Testis (tissue), 3 donors: ENCODE data around the gene KNG1. TPM values are rescaled to one million over a fixed set of nuclear protein-coding genes. Genes with fewer than 3 reads are reported as not detected.
"Not testable (repeated sequence)": the region's sequence is repeated elsewhere in the genome, so short reads cannot be mapped to it uniquely, and the experiment has no call there.

Experiments
- DNase-seq: peaks from one replicate; pipeline ENCODE4 v3.0.0-alpha.2; 2019
- H3K27ac ChIP-seq, 2 donors: fragments of 200-600 bp; sonication (generic); one replicate each; pipeline ENCODE4 v1.5.1; 2019
- H3K27me3 ChIP-seq: fragments of 200-600 bp; sonication (generic); one replicate; pipeline ENCODE4 v1.5.1; 2019
- H3K36me3 ChIP-seq: fragments of 200-600 bp; sonication (generic); one replicate; pipeline ENCODE4 v1.5.1; 2017; ENCODE audit warnings: low read depth; ENCODE audit errors: missing control alignments
- H3K4me1 ChIP-seq: fragments of 200-600 bp; sonication (generic); one replicate; pipeline ENCODE4 v1.5.1; 2019
- H3K4me3 ChIP-seq, 2 donors: fragments of 200-600 bp; sonication (generic); one replicate each; pipeline ENCODE4 v1.5.1; 2017 to 2019
- H3K9me3 ChIP-seq: fragments of 200-600 bp; sonication (generic); one replicate; pipeline ENCODE4 v1.5.1; 2017
- POLR2A ChIP-seq: fragments of 450-650 bp; IDR thresholded peaks from one replicate; pipeline ENCODE4 v1.6.1; 2017; ENCODE audit warnings: antibody characterized with exemption, mild to moderate bottlenecking, moderate library complexity
- WGBS, 2 donors: methylation state at CpG; one replicate each; pipeline ENCODE4 v1.1.5; 2018; 5-methylcytosine and 5-hydroxymethylcytosine counted together
- intact Hi-C: fragments of 100-400 bp; cut with DNase I; formaldehyde crosslinking; loops from one replicate; pipeline ENCODE4 v1.15.1; 2023; ENCODE audit warnings: low total_unique reads
- polyA plus RNA-seq: library from polyadenylated mRNA; stranded (reverse); fragments of 350-450 nt; fragmentation: Illumina TruSeq; extraction: RNeasy Lipid Tissue Mini Kit (QIAGEN cat#74804); gene quantifications from one replicate; pipeline ENCODE4 v1.2.3, GENCODE V29; 2014; ENCODE audit warnings: low read depth, low replicate concordance; ENCODE audit not compliant: insufficient read depth
- total RNA-seq, 2 donors: library from RNA; depleted of rRNA; stranded (reverse); fragments of >200 nt; gene quantifications; one replicate each; pipeline ENCODE4 v1.2.3, GENCODE V29; 2016
- TF ChIP-seq, protein P1 (sequence below), 3 experiments: fragments of 450-650 bp in 2 of 3; fragments of 200-600 bp in 1 of 3; sonication (generic) in 1 of 3; IDR thresholded peaks; one replicate each; pipeline ENCODE4 v1.5.1; 2016 to 2019; ENCODE audit warnings: antibody characterized with exemption in 3 of 3, mild to moderate bottlenecking in 2 of 3, moderate library complexity in 1 of 3

Gene KNG1
- total and polyA plus RNA-seq, 3 donors from 2014 or later = 0.31 to 0.43 (median 0.34) TPM

DNA sequence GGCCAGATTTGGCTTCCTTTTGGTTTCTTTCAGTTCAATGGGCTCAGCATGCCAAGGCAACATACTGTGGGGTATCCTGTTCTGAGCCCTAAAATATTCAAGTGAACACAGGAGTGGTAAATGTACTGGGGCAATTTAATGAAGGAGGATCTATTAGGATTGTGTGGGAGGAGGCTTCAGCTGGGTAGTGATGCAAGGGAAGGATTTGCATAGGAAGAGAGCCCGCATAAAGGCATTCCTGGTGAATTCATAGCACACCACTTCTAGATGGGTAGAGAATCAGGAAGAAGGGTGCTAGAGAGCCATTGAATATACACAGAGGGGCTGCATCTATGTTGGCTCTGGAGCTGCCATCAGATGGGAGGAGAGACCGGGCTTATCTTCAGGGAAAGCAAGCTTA, 20.6 kb upstream of the KNG1 start:
- no peaks in the 10 kb centered on the region for H3K9me3 ChIP-seq
- no peaks in the 10 kb centered on the region for H3K36me3 ChIP-seq
- no peak for DNase-seq
- no peak overlapping the region for H3K4me3 ChIP-seq
- intact Hi-C loops = no loop called here
- WGBS, 2 donors = 87 to 89% methylated on average over 2 of the region's 2 CpGs
- no peaks in the 10 kb centered on the region for H3K4me1 ChIP-seq
- no peak overlapping the region for H3K27ac ChIP-seq
- no peaks in the 10 kb centered on the region for H3K27me3 ChIP-seq
- TF ChIP-seq, protein P1, sequence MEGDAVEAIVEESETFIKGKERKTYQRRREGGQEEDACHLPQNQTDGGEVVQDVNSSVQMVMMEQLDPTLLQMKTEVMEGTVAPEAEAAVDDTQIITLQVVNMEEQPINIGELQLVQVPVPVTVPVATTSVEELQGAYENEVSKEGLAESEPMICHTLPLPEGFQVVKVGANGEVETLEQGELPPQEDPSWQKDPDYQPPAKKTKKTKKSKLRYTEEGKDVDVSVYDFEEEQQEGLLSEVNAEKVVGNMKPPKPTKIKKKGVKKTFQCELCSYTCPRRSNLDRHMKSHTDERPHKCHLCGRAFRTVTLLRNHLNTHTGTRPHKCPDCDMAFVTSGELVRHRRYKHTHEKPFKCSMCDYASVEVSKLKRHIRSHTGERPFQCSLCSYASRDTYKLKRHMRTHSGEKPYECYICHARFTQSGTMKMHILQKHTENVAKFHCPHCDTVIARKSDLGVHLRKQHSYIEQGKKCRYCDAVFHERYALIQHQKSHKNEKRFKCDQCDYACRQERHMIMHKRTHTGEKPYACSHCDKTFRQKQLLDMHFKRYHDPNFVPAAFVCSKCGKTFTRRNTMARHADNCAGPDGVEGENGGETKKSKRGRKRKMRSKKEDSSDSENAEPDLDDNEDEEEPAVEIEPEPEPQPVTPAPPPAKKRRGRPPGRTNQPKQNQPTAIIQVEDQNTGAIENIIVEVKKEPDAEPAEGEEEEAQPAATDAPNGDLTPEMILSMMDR (IDR thresholded peaks at IDR 0.05) = no peak

DNA sequence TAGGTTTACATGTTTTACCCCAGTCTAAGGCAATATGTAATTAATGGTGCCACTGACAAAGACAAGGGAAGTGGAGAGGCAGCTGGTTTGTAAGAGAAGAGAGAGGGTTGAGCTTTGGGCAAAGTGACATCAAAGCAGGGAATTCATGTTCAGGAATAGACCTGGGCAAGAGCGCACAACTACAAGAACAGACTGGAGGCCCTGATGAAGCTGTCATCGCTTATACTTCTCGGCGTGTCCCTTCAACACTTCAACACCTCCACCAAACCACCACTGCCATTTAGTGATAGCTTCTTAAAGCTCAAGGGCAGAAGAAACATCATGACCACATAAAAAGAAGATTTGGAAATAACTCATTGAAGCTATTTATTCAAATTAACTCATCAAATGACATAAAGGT, 19.6 kb upstream of the KNG1 start:
- Histone ChIP-seq H3K4me1 (no peaks in the 10 kb centered on the region), H3K9me3 (no peaks in the 10 kb centered on the region), H3K4me3 (no peak overlapping the region), H3K36me3 (no peaks in the 10 kb centered on the region), H3K27ac (no peak overlapping the region), H3K27me3 (no peaks in the 10 kb centered on the region)
- intact Hi-C loops = no loop called here
- WGBS, 2 donors = 84 to 92% methylated on average over 4 of the region's 4 CpGs
- TF ChIP-seq, protein P1 (IDR thresholded peaks at IDR 0.05) = no peak
- TF ChIP-seq POLR2A = no peak
- no peak for DNase-seq

DNA sequence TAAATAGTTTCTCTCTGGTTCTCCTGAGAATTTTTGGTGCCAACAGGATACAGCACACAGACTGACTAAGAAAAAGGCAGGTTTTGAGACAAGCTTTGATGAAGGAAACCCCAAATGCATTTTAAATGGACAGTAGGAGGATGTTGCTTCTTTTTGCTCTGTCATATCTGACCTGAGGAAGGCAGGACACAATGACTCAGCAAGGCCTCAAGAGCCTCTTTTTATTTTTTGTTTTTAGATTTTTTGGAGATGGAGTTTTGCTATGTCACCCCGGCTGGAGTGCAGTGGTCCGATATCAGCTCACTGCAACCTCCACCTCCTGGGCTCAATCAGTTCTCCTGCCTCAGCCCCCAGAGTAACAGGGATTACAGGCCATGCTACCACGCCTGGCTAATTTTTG, 16.9 kb upstream of the KNG1 start:
- intact Hi-C loops = no loop called here
- H3K4me1 ChIP-seq = no peaks in the 10 kb centered on the region
- WGBS, 2 donors = 81 to 82% methylated on average over 3 of the region's 3 CpGs
- H3K4me3 ChIP-seq = no peak overlapping the region
- DNase-seq = no peak
- no peaks in the 10 kb centered on the region for H3K27me3 ChIP-seq
- H3K27ac ChIP-seq = no peak overlapping the region
- no peaks in the 10 kb centered on the region for H3K36me3 ChIP-seq
- TF ChIP-seq, protein P1 (IDR thresholded peaks at IDR 0.05) = no peak
- TF ChIP-seq POLR2A = no peak
- H3K9me3 ChIP-seq = no peaks in the 10 kb centered on the region

DNA sequence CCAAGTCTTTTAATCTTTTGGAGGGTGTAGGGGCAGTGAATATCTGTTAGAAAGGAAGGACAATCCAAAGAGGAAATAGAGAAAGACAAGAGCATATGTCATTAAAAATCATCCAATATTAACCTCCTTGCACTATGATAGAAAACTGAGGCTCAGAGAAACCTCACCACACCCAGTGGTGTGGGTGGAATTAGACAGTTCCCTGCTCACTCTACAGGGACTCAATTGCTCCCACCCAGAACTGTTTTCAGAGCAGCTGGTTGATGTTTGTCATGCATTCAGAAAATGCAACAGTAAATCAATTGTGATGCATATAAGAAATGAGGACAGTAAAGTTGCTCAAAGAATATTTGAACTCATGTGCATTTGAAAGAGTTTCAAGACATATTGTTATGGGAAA, 14.7 kb upstream of the KNG1 start:
- H3K27me3 ChIP-seq, DNase-seq, H3K27ac ChIP-seq, H3K4me1 ChIP-seq, H3K4me3 ChIP-seq, intact Hi-C loops, H3K9me3 ChIP-seq, H3K36me3 ChIP-seq: not testable (repeated sequence)

DNA sequence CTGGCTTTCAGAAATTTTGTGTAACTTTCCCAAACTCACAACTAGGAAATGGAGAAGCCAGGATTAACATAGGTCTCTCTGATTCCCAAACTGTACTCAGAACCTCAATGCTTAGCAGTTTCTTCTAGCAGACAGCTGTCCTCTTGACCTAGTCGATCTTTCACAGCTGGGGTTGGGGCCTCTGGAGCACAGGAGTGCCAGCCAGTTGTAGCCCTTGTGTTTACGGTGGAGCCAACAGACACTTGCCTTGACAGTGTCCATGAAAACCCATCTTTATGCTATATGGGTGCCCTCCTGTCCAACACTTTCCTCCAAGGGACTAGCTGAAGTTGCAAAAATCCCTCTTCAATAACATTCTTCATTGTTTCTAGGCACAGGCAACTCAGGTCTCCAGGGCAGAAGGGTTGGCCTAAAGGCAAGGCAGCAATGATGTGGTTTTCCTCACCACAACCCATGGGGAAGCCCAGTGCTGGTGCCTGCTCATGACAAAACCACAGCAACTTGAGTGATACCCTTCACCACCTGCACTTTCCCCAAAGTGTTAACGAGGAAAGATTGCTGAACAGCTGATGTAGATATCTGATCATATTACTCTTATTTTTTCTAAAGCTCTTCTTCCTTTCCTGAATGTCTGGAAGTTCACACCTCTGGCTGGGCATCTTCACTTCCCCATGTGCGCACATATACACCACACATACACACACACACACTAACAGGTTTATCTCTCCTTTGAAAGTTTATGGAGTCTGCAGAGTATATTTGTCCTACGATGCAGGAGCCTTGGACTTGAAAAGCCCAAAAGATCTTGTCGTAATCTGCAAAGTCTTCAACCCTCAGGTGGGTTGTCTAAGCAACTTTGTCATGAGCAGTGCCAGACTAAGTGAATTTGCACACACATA, 11.0 kb upstream of the KNG1 start:
- Histone ChIP-seq H3K4me1 (no peaks in the 10 kb centered on the region), H3K27ac (no peak overlapping the region), H3K27me3 (no peaks in the 10 kb centered on the region), H3K36me3 (no peaks in the 10 kb centered on the region), H3K9me3 (no peaks in the 10 kb centered on the region), H3K4me3 (no peak overlapping the region)
- DNase-seq = no peak
- intact Hi-C loops = no loop called here
- TF ChIP-seq POLR2A = no peak
- WGBS, 2 donors = 84 to 86% methylated on average over 6 of the region's 6 CpGs
